Mesendoderm (in vitro differentiated cells): ENCODE results near the gene CD19.
A peak's percentile ranks its signal among the peaks of the same experiment; 100 is the strongest.

Source experiments
- DNase-seq: peaks from one replicate; pipeline ENCODE4 v3.0.0; 2013
- H2AK5ac ChIP-seq: 2 replicates; pipeline ENCODE4 v1.6.1; 2013; ENCODE audit warnings: low read length, inconsistent platforms
- H2BK120ac ChIP-seq: 2 replicates; pipeline ENCODE4 v1.6.1; 2013; ENCODE audit warnings: low read depth, mild to moderate bottlenecking, low read length, moderate library complexity, mixed read lengths
- H2BK15ac ChIP-seq: replicated peaks from 2 replicates; pipeline ENCODE4 v1.6.1; 2013; ENCODE audit warnings: low read depth, mild to moderate bottlenecking, moderate library complexity
- H2BK5ac ChIP-seq: 2 replicates; pipeline ENCODE4 v1.6.1; 2013; ENCODE audit warnings: low read length, inconsistent platforms
- H3K18ac ChIP-seq: 2 replicates; pipeline ENCODE4 v1.6.1; 2013; ENCODE audit warnings: mild to moderate bottlenecking, low read length, mixed read lengths
- H3K23ac ChIP-seq: one replicate; pipeline ENCODE4 v1.6.1; 2013; ENCODE audit warnings: low read length
- H3K27ac ChIP-seq: 2 replicates; pipeline ENCODE4 v1.5.1; 2013; ENCODE audit warnings: low read depth, mild to moderate bottlenecking, inconsistent platforms, low read length, moderate library complexity
- H3K27me3 ChIP-seq: 2 replicates; pipeline ENCODE4 v1.6.1; 2013; ENCODE audit warnings: low read length, control low read depth, mild to moderate bottlenecking, inconsistent platforms; ENCODE audit not compliant: insufficient read depth, poor library complexity
- H3K36me3 ChIP-seq: 2 replicates; pipeline ENCODE4 v1.6.1; 2013; ENCODE audit warnings: low read length, inconsistent platforms; ENCODE audit not compliant: control insufficient read depth, insufficient read depth
- H3K4ac ChIP-seq: one replicate; pipeline ENCODE4 v1.6.1; 2013; ENCODE audit warnings: low read depth, mild to moderate bottlenecking, low read length, moderate library complexity
- H3K4me1 ChIP-seq: 2 replicates; pipeline ENCODE4 v1.6.1; 2013; ENCODE audit warnings: low read depth, low read length, inconsistent platforms; ENCODE audit not compliant: control insufficient read depth
- H3K4me2 ChIP-seq: 2 replicates; pipeline ENCODE4 v1.6.1; 2013; ENCODE audit warnings: low read length
- H3K4me3 ChIP-seq: 2 replicates; pipeline ENCODE4 v1.5.1; 2013; ENCODE audit warnings: mild to moderate bottlenecking, low read length
- H3K56ac ChIP-seq: one replicate; pipeline ENCODE4 v1.6.1; 2013; ENCODE audit warnings: low read length
- H3K79me1 ChIP-seq: 2 replicates; pipeline ENCODE4 v1.6.1; 2013; ENCODE audit warnings: low read length, inconsistent platforms
- H3K79me2 ChIP-seq: 2 replicates; pipeline ENCODE4 v1.6.1; 2013; ENCODE audit warnings: mild to moderate bottlenecking, low read length; ENCODE audit not compliant: control insufficient read depth, insufficient read depth
- H3K9ac ChIP-seq: 2 replicates; pipeline ENCODE4 v1.6.1; 2013; ENCODE audit warnings: low read length, inconsistent platforms
- H4K5ac ChIP-seq: one replicate; pipeline ENCODE4 v1.6.1; 2013; ENCODE audit warnings: low read length
- H4K8ac ChIP-seq: one replicate; pipeline ENCODE4 v1.6.1; 2013; ENCODE audit warnings: low read depth, mild to moderate bottlenecking, control low read depth, low read length, moderate library complexity
- WGBS: extraction: QIAGEN DNeasy Blood & Tissue Kit; methylation state at CpG from one replicate; pipeline ENCODE4 v1.1.7; 2013; ENCODE audit warnings: low lambda C conversion rate, missing lambda C conversion rate; ENCODE audit not compliant: insufficient coverage; ENCODE audit errors: extremely low coverage; 5-methylcytosine and 5-hydroxymethylcytosine counted together

The CD19 gene

DNA sequence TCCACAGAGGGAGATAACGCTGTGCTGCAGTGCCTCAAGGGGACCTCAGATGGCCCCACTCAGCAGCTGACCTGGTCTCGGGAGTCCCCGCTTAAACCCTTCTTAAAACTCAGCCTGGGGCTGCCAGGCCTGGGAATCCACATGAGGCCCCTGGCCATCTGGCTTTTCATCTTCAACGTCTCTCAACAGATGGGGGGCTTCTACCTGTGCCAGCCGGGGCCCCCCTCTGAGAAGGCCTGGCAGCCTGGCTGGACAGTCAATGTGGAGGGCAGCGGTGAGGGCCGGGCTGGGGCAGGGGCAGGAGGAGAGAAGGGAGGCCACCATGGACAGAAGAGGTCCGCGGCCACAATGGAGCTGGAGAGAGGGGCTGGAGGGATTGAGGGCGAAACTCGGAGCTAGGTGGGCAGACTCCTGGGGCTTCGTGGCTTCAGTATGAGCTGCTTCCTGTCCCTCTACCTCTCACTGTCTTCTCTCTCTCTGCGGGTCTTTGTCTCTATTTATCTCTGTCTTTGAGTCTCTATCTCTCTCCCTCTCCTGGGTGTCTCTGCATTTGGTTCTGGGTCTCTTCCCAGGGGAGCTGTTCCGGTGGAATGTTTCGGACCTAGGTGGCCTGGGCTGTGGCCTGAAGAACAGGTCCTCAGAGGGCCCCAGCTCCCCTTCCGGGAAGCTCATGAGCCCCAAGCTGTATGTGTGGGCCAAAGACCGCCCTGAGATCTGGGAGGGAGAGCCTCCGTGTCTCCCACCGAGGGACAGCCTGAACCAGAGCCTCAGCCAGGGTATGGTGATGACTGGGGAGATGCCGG lies 769 bp downstream of the CD19 start:
- Histone ChIP-seq H4K8ac (no peak overlapping the region), H3K4me1 (no peaks in the 10 kb centered on the region), H3K79me2 (no peaks in the 10 kb centered on the region), H3K18ac (no peak overlapping the region), H3K4me3 (no peak overlapping the region), H2BK15ac (no peak overlapping the region), H2BK120ac (no peak overlapping the region), H3K4ac (no peak overlapping the region), H3K27ac (no peak overlapping the region), H3K9ac (no peak overlapping the region), H3K23ac (no peak overlapping the region), H3K36me3 (no peaks in the 10 kb centered on the region), H3K56ac (no peak overlapping the region), H3K79me1 (no peaks in the 10 kb centered on the region), H4K5ac (no peak overlapping the region), H2AK5ac (no peak overlapping the region), H2BK5ac (no peak overlapping the region), H3K4me2 (no peak overlapping the region), H3K27me3 (no peaks in the 10 kb centered on the region)
- WGBS = no CpG with 5 or more reads among the region's 20 CpGs
- DNase-seq = no peak

DNA sequence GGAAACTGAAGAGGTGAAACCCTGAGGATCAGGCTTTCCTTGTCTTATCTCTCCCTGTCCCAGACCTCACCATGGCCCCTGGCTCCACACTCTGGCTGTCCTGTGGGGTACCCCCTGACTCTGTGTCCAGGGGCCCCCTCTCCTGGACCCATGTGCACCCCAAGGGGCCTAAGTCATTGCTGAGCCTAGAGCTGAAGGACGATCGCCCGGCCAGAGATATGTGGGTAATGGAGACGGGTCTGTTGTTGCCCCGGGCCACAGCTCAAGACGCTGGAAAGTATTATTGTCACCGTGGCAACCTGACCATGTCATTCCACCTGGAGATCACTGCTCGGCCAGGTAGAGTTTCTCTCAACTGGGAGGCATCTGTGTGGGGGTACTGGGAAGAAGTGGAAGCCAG lies 1.4 kb downstream of the CD19 start:
- no peak overlapping the region for H3K23ac ChIP-seq
- H3K4me1 ChIP-seq = no peaks in the 10 kb centered on the region
- H3K27me3 ChIP-seq = no peaks in the 10 kb centered on the region
- peak; percentile 57 for DNase-seq
- H2AK5ac ChIP-seq = no peak overlapping the region
- H4K8ac ChIP-seq = no peak overlapping the region
- H2BK5ac ChIP-seq = no peak overlapping the region
- no peaks in the 10 kb centered on the region for H3K36me3 ChIP-seq
- no peak overlapping the region for H2BK15ac ChIP-seq
- no peak overlapping the region for H3K4ac ChIP-seq
- H3K27ac ChIP-seq = no peak overlapping the region
- H2BK120ac ChIP-seq = no peak overlapping the region
- no peak overlapping the region for H3K56ac ChIP-seq
- H3K4me2 ChIP-seq = no peak overlapping the region
- H3K4me3 ChIP-seq = no peak overlapping the region
- no peak overlapping the region for H3K18ac ChIP-seq
- WGBS = no CpG with 5 or more reads among the region's 8 CpGs
- no peak overlapping the region for H3K9ac ChIP-seq
- no peak overlapping the region for H4K5ac ChIP-seq
- no peaks in the 10 kb centered on the region for H3K79me2 ChIP-seq
- no peaks in the 10 kb centered on the region for H3K79me1 ChIP-seq

DNA sequence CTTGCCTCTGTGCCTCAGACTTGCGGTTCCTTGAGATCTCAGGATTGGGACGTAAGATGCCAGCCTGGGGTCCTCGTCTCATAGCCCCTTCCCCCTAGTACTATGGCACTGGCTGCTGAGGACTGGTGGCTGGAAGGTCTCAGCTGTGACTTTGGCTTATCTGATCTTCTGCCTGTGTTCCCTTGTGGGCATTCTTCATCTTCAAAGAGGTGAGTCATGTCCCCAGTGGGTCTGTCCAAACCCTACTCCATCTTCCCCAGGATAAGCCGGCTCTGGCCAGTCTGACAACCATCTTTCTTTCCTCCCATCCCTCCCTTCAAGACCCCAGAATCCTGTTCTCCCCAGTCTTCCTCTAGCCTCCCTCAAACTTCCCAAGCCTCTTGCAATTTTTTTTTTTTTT lies 3.6 kb downstream of the CD19 start:
- Histone ChIP-seq H3K18ac (no peak overlapping the region), H3K27ac (no peak overlapping the region), H3K79me1 (no peaks in the 10 kb centered on the region), H3K23ac (no peak overlapping the region), H2AK5ac (no peak overlapping the region), H3K36me3 (no peaks in the 10 kb centered on the region), H3K27me3 (no peaks in the 10 kb centered on the region), H3K4me3 (no peak overlapping the region), H4K8ac (no peak overlapping the region), H3K4me2 (no peak overlapping the region), H4K5ac (no peak overlapping the region), H3K79me2 (no peaks in the 10 kb centered on the region), H3K4me1 (no peaks in the 10 kb centered on the region), H2BK120ac (no peak overlapping the region), H3K4ac (no peak overlapping the region), H2BK15ac (no peak overlapping the region), H3K9ac (no peak overlapping the region), H3K56ac (no peak overlapping the region), H2BK5ac (no peak overlapping the region)
- no peak for DNase-seq
- no CpG with 5 or more reads among the region's 4 CpGs for WGBS

DNA sequence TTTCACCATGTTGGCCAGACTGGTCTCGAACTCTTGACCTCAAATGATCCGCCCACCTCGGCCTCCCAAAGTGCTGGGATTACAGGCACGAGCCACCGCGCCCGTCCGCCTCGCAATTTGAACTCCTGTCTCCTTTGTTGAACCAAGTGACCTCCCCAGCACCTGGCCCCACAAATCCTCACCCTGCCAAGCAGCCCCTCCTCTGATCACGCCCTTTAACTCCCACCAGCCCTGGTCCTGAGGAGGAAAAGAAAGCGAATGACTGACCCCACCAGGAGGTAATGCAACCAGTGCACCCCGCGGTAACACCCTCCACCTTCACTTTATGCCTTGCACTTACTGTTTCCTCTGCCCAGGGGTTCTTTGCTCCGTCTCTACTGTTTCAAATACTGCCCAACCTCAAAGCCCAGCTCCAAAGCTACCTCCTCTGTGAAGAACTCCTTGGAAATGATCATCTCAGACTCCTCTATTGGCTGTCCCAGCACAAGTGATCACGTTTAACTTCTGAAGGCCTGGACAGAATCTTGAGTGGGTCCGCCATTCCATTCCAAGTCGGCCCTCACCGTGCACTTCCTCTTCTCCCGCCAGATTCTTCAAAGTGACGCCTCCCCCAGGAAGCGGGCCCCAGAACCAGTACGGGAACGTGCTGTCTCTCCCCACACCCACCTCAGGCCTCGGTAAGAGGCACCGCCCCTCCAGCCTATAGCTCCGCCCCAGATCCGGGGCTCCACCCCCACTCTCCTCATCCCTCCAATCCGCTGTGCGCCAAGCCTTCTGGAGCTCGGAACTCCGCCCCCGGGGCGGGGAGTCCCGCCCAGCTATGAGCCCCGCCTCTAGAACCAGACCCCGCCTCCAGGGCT lies 4.4 kb downstream of the CD19 start:
- Histone ChIP-seq H3K23ac (no peak overlapping the region), H3K27me3 (no peaks in the 10 kb centered on the region), H3K27ac (no peak overlapping the region), H3K56ac (peak overlapping the region; percentile 67), H3K4me1 (no peaks in the 10 kb centered on the region), H3K4ac (no peak overlapping the region), H3K36me3 (no peaks in the 10 kb centered on the region), H3K79me2 (no peaks in the 10 kb centered on the region), H3K4me2 (peak overlapping the region; percentile 23), H3K18ac (no peak overlapping the region), H3K9ac (peak overlapping the region; percentile 1), H2BK120ac (no peak overlapping the region), H4K8ac (no peak overlapping the region), H4K5ac (no peak overlapping the region), H3K4me3 (no peak overlapping the region), H2BK15ac (no peak overlapping the region), H2BK5ac (no peak overlapping the region), H3K79me1 (no peaks in the 10 kb centered on the region), H2AK5ac (no peak overlapping the region)
- WGBS = no CpG with 5 or more reads among the region's 36 CpGs
- peak; percentile 83 for DNase-seq

DNA sequence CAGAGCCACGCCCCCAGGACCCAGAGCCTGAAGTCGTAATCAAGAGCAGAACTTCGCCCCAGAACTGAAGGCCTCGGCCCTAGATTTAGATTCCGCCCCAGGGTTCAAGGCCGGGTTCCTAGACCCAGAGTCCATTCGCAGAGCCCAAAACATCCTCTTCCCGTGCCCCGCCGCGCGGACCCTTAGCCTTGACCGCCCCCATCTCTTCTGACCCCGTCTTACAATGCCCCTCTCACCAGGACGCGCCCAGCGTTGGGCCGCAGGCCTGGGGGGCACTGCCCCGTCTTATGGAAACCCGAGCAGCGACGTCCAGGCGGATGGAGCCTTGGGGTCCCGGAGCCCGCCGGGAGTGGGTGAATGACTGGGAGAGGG lies 5.0 kb downstream of the CD19 start:
- Histone ChIP-seq H3K23ac (no peak overlapping the region), H3K4me3 (no peak overlapping the region), H2BK5ac (no peak overlapping the region), H4K5ac (no peak overlapping the region), H3K27ac (no peak overlapping the region), H4K8ac (no peak overlapping the region), H3K4ac (no peak overlapping the region), H3K9ac (no peak overlapping the region), H2AK5ac (no peak overlapping the region), H3K4me2 (no peak overlapping the region), H2BK15ac (no peak overlapping the region), H3K4me1 (no peaks in the 10 kb centered on the region), H2BK120ac (no peak overlapping the region), H3K79me1 (no peaks in the 10 kb centered on the region), H3K27me3 (no peaks in the 10 kb centered on the region), H3K56ac (no peak overlapping the region), H3K36me3 (no peaks in the 10 kb centered on the region), H3K79me2 (no peaks in the 10 kb centered on the region), H3K18ac (no peak overlapping the region)
- DNase-seq = no peak
- no CpG with 5 or more reads among the region's 26 CpGs for WGBS
